Smooth muscle cell (in vitro differentiated cells): ENCODE data around the gene HEATR5A. TPM values are rescaled to one million over a fixed set of nuclear protein-coding genes. Genes with fewer than 3 reads are reported as not detected.
A peak's percentile ranks its signal among the peaks of the same experiment; 100 is the strongest.
"Not testable (repeated sequence)": the region's sequence is repeated elsewhere in the genome, so short reads cannot be mapped to it uniquely, and the experiment has no call there.

ENCODE experiments used
- DNase-seq: peaks from one replicate; lab custom pipeline; 2025; ENCODE audit not compliant: unreplicated experiment; lab: John Stamatoyannopoulos, UW
- H2AFZ ChIP-seq: fragments of 200-600 bp; sonication (generic); 2 replicates; pipeline ENCODE4 v1.6.0; 2016; ENCODE audit warnings: antibody characterized with exemption, low read depth, mild to moderate bottlenecking
- H3F3A ChIP-seq: fragments of 200-600 bp; sonication (generic); 2 replicates; pipeline ENCODE4 v1.6.0; 2017; ENCODE audit warnings: antibody characterized with exemption, low read depth
- H3K27ac ChIP-seq: fragments of 200-600 bp; sonication (generic); 2 replicates; pipeline ENCODE4 v1.5.1; 2016; ENCODE audit warnings: low read depth, mild to moderate bottlenecking
- H3K27me3 ChIP-seq: fragments of 200-600 bp; sonication (generic); 2 replicates; pipeline ENCODE4 v1.6.1; 2016; ENCODE audit warnings: low read depth, mild to moderate bottlenecking
- H3K36me3 ChIP-seq: fragments of 200-600 bp; sonication (generic); 2 replicates; pipeline ENCODE4 v1.5.1; 2016; ENCODE audit warnings: low read depth
- H3K4me1 ChIP-seq: fragments of 200-600 bp; sonication (generic); 2 replicates; pipeline ENCODE4 v1.5.1; 2016; ENCODE audit warnings: low read depth
- H3K4me2 ChIP-seq: fragments of 200-600 bp; sonication (generic); 2 replicates; pipeline ENCODE4 v1.6.0; 2016; ENCODE audit warnings: mild to moderate bottlenecking
- H3K4me3 ChIP-seq: fragments of 200-600 bp; sonication (generic); 2 replicates; pipeline ENCODE4 v1.5.1; 2016; ENCODE audit warnings: mild to moderate bottlenecking
- H3K79me2 ChIP-seq: fragments of 200-600 bp; sonication (generic); 2 replicates; pipeline ENCODE4 v1.6.0; 2016; ENCODE audit warnings: low read depth, mild to moderate bottlenecking
- H3K9ac ChIP-seq: fragments of 200-600 bp; sonication (generic); 2 replicates; pipeline ENCODE4 v1.6.0; 2016; ENCODE audit warnings: low read depth
- H3K9me3 ChIP-seq: fragments of 200-600 bp; sonication (generic); replicated peaks from 2 replicates; pipeline ENCODE4 v1.5.1; 2016; ENCODE audit warnings: low read depth
- H4K20me1 ChIP-seq: fragments of 200-600 bp; sonication (generic); 2 replicates; pipeline ENCODE4 v1.6.0; 2016; ENCODE audit warnings: low read depth
- WGBS: methylation state at CpG from one replicate; pipeline ENCODE4 v1.1.7; 2016; ENCODE audit warnings: low lambda C conversion rate; 5-methylcytosine and 5-hydroxymethylcytosine counted together
- polyA plus RNA-seq: library from polyadenylated mRNA; unstranded; fragments of >200 nt; fragmentation: Nextera tagmentation; extraction: Ambion mirVana; gene quantifications from 2 replicates; pipeline ENCODE4 v1.2.1, GENCODE V29; 2016
- total RNA-seq: library from RNA; depleted of rRNA; stranded (reverse); fragments of >200 nt; gene quantifications from 2 replicates; pipeline ENCODE4 v1.2.3, GENCODE V29; 2014
- TF ChIP-seq, protein P1 (sequence below): fragments of 200-600 bp; sonication (generic); IDR thresholded peaks from 2 replicates; pipeline ENCODE4 v1.5.1; 2017; ENCODE audit warnings: borderline replicate concordance, mild to moderate bottlenecking, antibody characterized with exemption; ENCODE audit not compliant: insufficient read depth, poor library complexity, severe bottlenecking

The HEATR5A gene
- total RNA-seq (49.8 and 72.2 TPM in 2 replicates), polyA plus RNA-seq (25.4 and 28.5 TPM in 2 replicates)

DNA sequence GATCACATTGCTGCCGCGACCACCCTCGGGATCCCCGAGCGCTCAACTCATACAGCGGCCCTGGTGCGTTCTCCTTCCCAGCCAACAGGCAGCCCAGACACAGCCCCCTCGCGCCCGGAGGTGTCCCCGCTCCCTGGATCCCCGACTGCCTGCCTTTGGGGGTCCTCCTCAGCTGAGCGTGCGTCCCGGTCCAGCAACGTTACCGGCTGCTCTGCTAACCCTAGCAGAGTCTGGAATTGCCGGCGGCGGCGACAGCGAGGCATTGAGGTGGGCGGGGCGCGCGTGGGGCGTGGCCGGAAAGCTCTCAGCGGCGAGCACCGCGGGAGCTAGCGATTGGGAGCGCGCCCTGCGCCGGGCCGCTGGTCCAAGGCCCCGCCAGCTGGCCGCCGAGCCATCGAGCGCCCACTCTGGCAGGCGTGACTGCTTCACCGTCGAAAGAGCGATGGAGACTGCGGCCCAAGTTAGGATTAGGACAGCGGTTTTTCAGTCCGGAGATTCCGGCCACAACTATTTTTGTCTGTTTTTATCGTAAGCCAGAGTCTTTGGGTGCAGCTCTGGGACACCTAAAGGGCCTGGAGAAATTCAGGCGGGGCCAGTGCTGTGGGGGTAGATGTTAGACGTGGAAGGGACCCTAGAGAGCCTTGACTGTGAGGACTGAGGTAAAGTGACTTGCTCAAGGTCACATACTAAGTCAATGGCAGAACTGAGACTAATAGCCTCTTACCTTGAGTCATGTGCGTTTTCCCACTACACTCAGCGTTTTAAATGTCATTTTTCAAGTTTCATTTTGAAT lies at the start of gene HEATR5A:
TSS of gene HEATR5A (minus strand) at position 232 of the 793 bp plus-strand sequence. CDS start 17,575 bp downstream, outside the sequence.
- Histone ChIP-seq H4K20me1 (peaks cover 22% of the 10 kb centered on the region), H3K36me3 (no peaks in the 10 kb centered on the region), H3K9me3 (no peaks in the 10 kb centered on the region), H2AFZ (peak within 1 kb of the TSS; percentile 34), H3K79me2 (peaks cover 43% of the 10 kb centered on the region), H3K27ac (peak within 1 kb of the TSS; percentile 70), H3F3A (no peaks in the 10 kb centered on the region), H3K27me3 (no peaks in the 10 kb centered on the region), H3K4me1 (peaks cover 11% of the 10 kb centered on the region), H3K4me2 (peak within 1 kb of the TSS; percentile 91), H3K4me3 (peak within 1 kb of the TSS; percentile 84), H3K9ac (peak within 1 kb of the TSS; percentile 82)
- peak; percentile 84 for DNase-seq
- TF ChIP-seq, protein P1, sequence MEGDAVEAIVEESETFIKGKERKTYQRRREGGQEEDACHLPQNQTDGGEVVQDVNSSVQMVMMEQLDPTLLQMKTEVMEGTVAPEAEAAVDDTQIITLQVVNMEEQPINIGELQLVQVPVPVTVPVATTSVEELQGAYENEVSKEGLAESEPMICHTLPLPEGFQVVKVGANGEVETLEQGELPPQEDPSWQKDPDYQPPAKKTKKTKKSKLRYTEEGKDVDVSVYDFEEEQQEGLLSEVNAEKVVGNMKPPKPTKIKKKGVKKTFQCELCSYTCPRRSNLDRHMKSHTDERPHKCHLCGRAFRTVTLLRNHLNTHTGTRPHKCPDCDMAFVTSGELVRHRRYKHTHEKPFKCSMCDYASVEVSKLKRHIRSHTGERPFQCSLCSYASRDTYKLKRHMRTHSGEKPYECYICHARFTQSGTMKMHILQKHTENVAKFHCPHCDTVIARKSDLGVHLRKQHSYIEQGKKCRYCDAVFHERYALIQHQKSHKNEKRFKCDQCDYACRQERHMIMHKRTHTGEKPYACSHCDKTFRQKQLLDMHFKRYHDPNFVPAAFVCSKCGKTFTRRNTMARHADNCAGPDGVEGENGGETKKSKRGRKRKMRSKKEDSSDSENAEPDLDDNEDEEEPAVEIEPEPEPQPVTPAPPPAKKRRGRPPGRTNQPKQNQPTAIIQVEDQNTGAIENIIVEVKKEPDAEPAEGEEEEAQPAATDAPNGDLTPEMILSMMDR: no peak
- 4% methylated on average over 53 of the region's 56 CpGs for WGBS

DNA sequence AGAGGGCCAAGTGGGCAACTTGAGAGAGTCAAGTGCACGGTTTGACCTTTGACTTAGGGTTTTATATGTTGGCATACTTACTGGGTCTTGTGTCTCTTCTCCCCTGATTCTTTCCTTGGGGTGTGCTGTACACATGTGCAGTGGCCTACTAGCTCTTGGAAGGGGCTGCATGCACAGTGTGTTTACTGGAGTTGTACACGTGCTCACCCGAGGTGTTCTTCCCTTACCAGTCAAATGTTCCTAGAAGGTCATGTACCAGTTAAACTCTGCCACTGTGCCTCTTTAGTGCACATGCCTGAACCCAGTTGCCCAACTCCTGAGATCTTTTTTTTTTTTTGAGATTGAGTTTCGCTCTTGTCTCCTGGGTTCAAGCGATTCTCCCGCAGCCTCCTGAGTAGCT lies 46.2 kb upstream of the HEATR5A start:
- H3K4me1 ChIP-seq: no peaks in the 10 kb centered on the region
- H2AFZ ChIP-seq: no peak overlapping the region
- H3K36me3 ChIP-seq: no peaks in the 10 kb centered on the region
- H3K27ac ChIP-seq: no peak overlapping the region
- no peak overlapping the region for H3K4me3 ChIP-seq
- TF ChIP-seq, protein P1: no peak
- H3K4me2 ChIP-seq: no peak overlapping the region
- no peaks in the 10 kb centered on the region for H3K9me3 ChIP-seq
- no peak for DNase-seq
- 98% methylated on average over 6 of the region's 6 CpGs for WGBS
- H3K27me3 ChIP-seq: no peaks in the 10 kb centered on the region
- no peaks in the 10 kb centered on the region for H3K79me2 ChIP-seq
- H3K9ac ChIP-seq: no peak overlapping the region
- no peaks in the 10 kb centered on the region for H3F3A ChIP-seq
- no peaks in the 10 kb centered on the region for H4K20me1 ChIP-seq

DNA sequence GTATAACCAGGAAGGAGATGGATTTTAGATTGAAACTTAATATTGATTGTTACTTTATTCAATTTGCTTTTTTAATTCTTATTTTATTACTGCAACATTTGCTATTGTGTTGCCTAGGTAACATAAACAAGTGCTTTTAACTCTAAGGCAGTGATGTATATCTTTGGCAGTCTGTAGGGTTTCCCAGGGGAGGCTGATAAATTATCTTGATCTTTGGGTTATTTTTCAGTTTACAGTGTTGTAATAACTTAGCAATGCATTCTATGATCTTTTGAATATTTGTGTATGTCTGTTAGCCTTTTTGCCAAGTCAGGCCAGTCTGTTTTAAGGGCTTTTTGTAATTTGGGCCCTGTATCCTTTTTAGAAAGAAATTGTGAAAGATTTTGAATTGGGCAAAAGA lies 44.8 kb upstream of the HEATR5A start:
- no peak overlapping the region for H2AFZ ChIP-seq
- H3K9ac ChIP-seq: no peak overlapping the region

DNA sequence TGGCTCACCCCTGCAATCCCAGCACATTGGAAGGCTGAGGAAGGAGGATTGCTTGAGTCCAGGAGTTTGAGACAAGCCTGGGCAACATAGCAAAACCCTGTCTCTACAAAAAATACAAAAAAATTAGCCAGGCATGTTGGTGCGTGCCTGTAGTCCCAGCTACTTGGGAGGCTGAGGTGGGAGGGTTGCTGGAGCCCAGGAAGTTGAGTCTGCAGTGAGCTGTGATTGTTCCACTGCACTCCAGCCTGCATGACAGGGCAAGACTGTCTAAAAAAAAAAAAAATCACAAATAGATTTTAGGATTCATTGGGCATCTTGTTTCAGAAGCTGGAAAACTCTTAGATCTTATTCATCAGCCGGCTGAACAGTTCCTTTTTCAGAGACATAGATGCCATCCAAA lies 42.1 kb upstream of the HEATR5A start:
- not testable (repeated sequence) for H3K27ac ChIP-seq, H3F3A ChIP-seq, H3K27me3 ChIP-seq, H3K9ac ChIP-seq, H3K36me3 ChIP-seq, DNase-seq, H3K4me1 ChIP-seq, H3K4me3 ChIP-seq, H4K20me1 ChIP-seq, H3K4me2 ChIP-seq, H3K79me2 ChIP-seq, H3K9me3 ChIP-seq
- H2AFZ ChIP-seq: peak overlapping the region; percentile 64
- WGBS: 81% methylated on average over 2 of the region's 2 CpGs

More for the DNA sequence above, 44.8 kb upstream of the HEATR5A start:
- Histone ChIP-seq H3F3A (no peaks in the 10 kb centered on the region), H3K4me3 (no peak overlapping the region), H3K36me3 (no peaks in the 10 kb centered on the region), H3K9me3 (no peaks in the 10 kb centered on the region), H3K27me3 (no peaks in the 10 kb centered on the region), H4K20me1 (no peaks in the 10 kb centered on the region), H3K4me1 (no peaks in the 10 kb centered on the region), H3K27ac (no peak overlapping the region), H3K4me2 (no peak overlapping the region), H3K79me2 (no peaks in the 10 kb centered on the region)
- TF ChIP-seq, protein P1: no peak
- DNase-seq: no peak
